Tibial nerve (tissue), 4 donors: ENCODE measurements around the gene ZNF512B. TPM values are rescaled to one million over a fixed set of nuclear protein-coding genes. Genes with fewer than 3 reads are reported as not detected.

Source experiments
- DNase-seq, 2 donors: peaks; one replicate each; pipeline ENCODE4 v3.0.0-alpha.2; 2019; ENCODE audit warnings: low spot score in 2 of 2
- H3K27ac ChIP-seq, 4 donors: fragments of 200-600 bp; sonication (generic) in 3 of 4; one replicate each; pipeline ENCODE4 v1.5.1; 2017 to 2019; ENCODE audit warnings: mild to moderate bottlenecking in 1 of 4
- H3K27me3 ChIP-seq, 2 donors: fragments of 200-600 bp; sonication (generic) in 1 of 2; one replicate each; pipeline versions ENCODE4 v1.5.1 to v1.6.0; 2017 to 2019
- H3K36me3 ChIP-seq, 3 donors: fragments of 200-600 bp; sonication (generic); one replicate each; pipeline ENCODE4 v1.5.1; 2018 to 2019
- H3K4me1 ChIP-seq, 4 donors: fragments of 200-600 bp; sonication (generic) in 3 of 4; one replicate each; pipeline ENCODE4 v1.5.1; 2017 to 2019
- H3K4me3 ChIP-seq, 4 donors: fragments of 200-600 bp; sonication (generic) in 3 of 4; one replicate each; pipeline ENCODE4 v1.5.1; 2017 to 2019; ENCODE audit warnings: mild to moderate bottlenecking in 1 of 4, moderate library complexity in 1 of 4
- H3K9me3 ChIP-seq, 4 donors: fragments of 200-600 bp; sonication (generic) in 3 of 4; one replicate each; pipeline ENCODE4 v1.5.1; 2017 to 2019
- EP300 ChIP-seq, 2 donors: sonication (generic); formaldehyde crosslinking; IDR thresholded peaks; one replicate each; pipeline ENCODE4 v1.6.1; 2017; ENCODE audit warnings: antibody characterized with exemption in 2 of 2, mild to moderate bottlenecking in 1 of 2
- POLR2A ChIP-seq, 2 donors: fragments of 450-650 bp; IDR thresholded peaks; one replicate each; pipeline ENCODE4 v1.6.1; 2017; ENCODE audit warnings: antibody characterized with exemption in 2 of 2, mild to moderate bottlenecking in 2 of 2, moderate library complexity in 2 of 2
- WGBS, 2 donors: methylation state at CpG; one replicate each; pipeline ENCODE4 v1.1.5; 2018; 5-methylcytosine and 5-hydroxymethylcytosine counted together
- total RNA-seq, 4 donors: library from RNA; depleted of rRNA; stranded (reverse); fragments of >200 nt; gene quantifications; one replicate each; pipeline ENCODE4 v1.1.0, GENCODE V29; 2016
- TF ChIP-seq, protein P1 (sequence below), 5 experiments: fragments of 200-600 bp in 3 of 5; fragments of 450-650 bp in 2 of 5; sonication (generic) in 3 of 5; IDR thresholded peaks; one replicate each; pipeline ENCODE4 v1.5.1; 2016 to 2019; ENCODE audit warnings: antibody characterized with exemption in 5 of 5, mild to moderate bottlenecking in 3 of 5, moderate library complexity in 2 of 5

ZNF512B gene
- total RNA-seq, 4 donors from 2014 or later, result 8.3 to 18.3 (median 11.7) TPM

- H3K36me3 ChIP-seq, result peaks cover 0 to 98% (median 18%) of the 10 kb centered on the region in 3 donors
Observed at GRCh38 chr20:63935447-63935846, 34.3 kb downstream of the ZNF512B start.

DNA sequence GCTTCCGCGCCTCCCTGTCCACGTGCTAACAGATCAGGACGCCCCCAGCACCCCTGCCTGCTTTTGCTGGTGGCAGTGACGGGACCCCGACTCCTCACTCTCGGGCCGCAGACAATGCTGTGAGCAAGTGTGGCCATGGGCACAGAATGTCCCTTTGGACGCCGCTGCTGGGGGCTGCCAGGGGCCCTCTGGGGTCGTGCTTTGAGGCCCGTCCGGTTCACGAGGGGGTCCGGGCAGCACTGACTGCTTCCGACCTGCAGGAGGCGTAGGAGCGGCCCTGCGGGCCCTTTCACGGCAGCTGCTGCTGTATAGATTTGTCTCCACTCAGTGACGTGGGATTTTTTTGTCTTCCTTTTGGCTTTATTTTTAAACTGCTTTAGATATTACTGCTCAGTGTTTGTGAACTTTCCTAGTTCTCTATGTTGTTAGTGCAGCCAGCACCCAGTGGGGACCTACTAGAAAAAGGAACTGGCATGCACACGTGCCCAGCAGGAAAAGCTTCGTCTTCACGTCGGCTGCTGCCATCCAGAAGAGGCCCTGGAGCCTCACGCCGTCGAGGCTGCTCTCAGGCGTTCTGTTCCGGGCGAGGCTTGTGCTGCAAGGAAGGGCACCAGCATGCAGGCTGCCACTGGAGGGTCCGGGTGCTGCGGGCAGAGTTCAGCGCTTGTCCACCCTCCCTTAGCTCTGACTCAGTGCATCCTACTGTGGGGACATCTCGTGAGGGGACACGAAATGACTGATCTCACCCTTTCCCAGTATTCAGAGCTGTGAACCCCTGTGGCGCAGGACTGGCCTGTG, 35.3 kb downstream of the ZNF512B start:
- Histone ChIP-seq H3K27ac (no peak overlapping the region), H3K4me1 (no peaks in the 10 kb centered on the region), H3K36me3 (peaks cover 0 to 98% (median 18%) of the 10 kb centered on the region in 3 donors), H3K27me3 (no peaks in the 10 kb centered on the region), H3K4me3 (no peak overlapping the region), H3K9me3 (no peaks in the 10 kb centered on the region)
- TF ChIP-seq POLR2A (IDR thresholded peaks at IDR 0.05) (no peak), EP300 (IDR thresholded peaks at IDR 0.05) (no peak)
- TF ChIP-seq, protein P1, sequence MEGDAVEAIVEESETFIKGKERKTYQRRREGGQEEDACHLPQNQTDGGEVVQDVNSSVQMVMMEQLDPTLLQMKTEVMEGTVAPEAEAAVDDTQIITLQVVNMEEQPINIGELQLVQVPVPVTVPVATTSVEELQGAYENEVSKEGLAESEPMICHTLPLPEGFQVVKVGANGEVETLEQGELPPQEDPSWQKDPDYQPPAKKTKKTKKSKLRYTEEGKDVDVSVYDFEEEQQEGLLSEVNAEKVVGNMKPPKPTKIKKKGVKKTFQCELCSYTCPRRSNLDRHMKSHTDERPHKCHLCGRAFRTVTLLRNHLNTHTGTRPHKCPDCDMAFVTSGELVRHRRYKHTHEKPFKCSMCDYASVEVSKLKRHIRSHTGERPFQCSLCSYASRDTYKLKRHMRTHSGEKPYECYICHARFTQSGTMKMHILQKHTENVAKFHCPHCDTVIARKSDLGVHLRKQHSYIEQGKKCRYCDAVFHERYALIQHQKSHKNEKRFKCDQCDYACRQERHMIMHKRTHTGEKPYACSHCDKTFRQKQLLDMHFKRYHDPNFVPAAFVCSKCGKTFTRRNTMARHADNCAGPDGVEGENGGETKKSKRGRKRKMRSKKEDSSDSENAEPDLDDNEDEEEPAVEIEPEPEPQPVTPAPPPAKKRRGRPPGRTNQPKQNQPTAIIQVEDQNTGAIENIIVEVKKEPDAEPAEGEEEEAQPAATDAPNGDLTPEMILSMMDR (IDR thresholded peaks at IDR 0.05), result no peak
- 73 to 84% methylated on average over 37 of the region's 37 CpGs for WGBS, 2 donors
- no peak for DNase-seq

More at GRCh38 chr20:63935447-63935846, 34.3 kb downstream of the ZNF512B start:
- TF ChIP-seq POLR2A (IDR thresholded peaks at IDR 0.05) (no peak), EP300 (IDR thresholded peaks at IDR 0.05) (no peak)
- TF ChIP-seq, protein P1 (IDR thresholded peaks at IDR 0.05), result no peak
- no peaks in the 10 kb centered on the region for H3K27me3 ChIP-seq
- no peaks in the 10 kb centered on the region for H3K4me1 ChIP-seq
- no peak for DNase-seq
- WGBS, 2 donors, result 93 to 94% methylated on average over 8 of the region's 9 CpGs
- no peaks in the 10 kb centered on the region for H3K9me3 ChIP-seq
- H3K27ac ChIP-seq, result no peak overlapping the region
- H3K4me3 ChIP-seq, result no peak overlapping the region

DNA sequence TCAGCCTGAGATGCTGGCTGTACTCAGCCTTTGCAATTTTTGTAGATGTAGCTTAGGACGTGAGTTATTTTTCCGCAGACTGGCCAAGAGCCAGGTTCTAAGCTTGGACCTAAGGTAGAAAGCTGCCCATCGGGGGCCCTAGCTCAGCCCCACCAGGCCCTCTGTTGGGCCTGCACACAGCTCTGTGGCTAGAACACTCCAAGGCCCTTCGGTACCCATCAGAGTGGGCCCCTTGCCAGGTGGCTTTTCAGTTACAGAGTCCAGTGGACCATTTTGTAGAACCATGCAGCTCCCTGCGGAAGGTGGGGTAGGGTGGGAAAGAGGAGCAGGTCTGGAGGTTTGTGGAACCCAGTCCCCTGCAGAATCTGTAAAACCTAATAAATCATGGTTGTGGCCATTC, 36.1 kb downstream of the ZNF512B start:
- Histone ChIP-seq H3K27me3 (no peaks in the 10 kb centered on the region), H3K4me3 (no peak overlapping the region), H3K9me3 (no peaks in the 10 kb centered on the region), H3K4me1 (no peaks in the 10 kb centered on the region), H3K27ac (no peak overlapping the region), H3K36me3 (peaks cover 0 to 98% (median 26%) of the 10 kb centered on the region in 3 donors)
- WGBS, 2 donors, result 77 to 79% methylated on average over 5 of the region's 5 CpGs
- no peak for DNase-seq
- no peak for TF ChIP-seq EP300 (IDR thresholded peaks at IDR 0.05)
- TF ChIP-seq, protein P1 (IDR thresholded peaks at IDR 0.05), result no peak
- TF ChIP-seq POLR2A (IDR thresholded peaks at IDR 0.05), result no peak

DNA sequence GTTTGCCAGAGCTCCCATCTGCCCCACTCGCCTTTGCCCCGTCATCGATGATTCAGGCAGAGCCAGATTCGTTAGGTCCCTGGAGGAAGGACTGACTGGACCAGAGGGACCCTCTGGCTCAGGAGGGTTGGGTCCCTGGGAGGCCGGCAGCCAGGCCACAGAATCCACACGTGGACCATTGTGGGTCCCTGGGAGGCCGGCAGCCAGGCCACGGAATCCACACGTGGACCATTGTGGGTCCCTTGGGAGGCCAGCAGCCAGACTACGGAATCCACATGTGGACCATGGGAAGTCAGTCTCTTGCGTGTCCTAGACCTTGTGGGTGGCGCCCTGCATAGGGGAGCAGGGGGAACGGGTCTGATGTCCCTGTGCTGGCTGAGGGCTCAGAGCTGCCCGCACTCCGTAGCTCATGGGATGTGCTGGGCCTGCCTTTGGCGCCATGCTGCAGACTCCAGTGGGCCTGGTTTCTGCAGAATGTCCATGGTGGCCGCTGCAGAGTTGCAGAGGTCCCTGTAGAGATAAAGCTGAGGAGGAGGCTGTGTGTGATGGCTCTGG, 37.0 kb downstream of the ZNF512B start:
- Histone ChIP-seq H3K4me3 (no peak overlapping the region), H3K27me3 (no peaks in the 10 kb centered on the region), H3K27ac (no peak overlapping the region), H3K9me3 (no peaks in the 10 kb centered on the region), H3K4me1 (no peaks in the 10 kb centered on the region), H3K36me3 (peaks cover 0 to 97% (median 33%) of the 10 kb centered on the region in 3 donors)
- TF ChIP-seq EP300 (IDR thresholded peaks at IDR 0.05), result no peak
- no peak for TF ChIP-seq POLR2A (IDR thresholded peaks at IDR 0.05)
- TF ChIP-seq, protein P1 (IDR thresholded peaks at IDR 0.05), result no peak
- 88 to 89% methylated on average over 12 to 17 of the region's 17 CpGs for WGBS, 2 donors
- DNase-seq, result no peak

GRCh38 chr20:63931735-63932134, 38.0 kb downstream of the ZNF512B start:
- Histone ChIP-seq H3K4me1 (no peaks in the 10 kb centered on the region), H3K27me3 (no peaks in the 10 kb centered on the region)

More at GRCh38 chr20:63931735-63932134, 38.0 kb downstream of the ZNF512B start:
- H3K9me3 ChIP-seq, result no peaks in the 10 kb centered on the region
- peaks cover 0 to 88% (median 33%) of the 10 kb centered on the region in 3 donors for H3K36me3 ChIP-seq
- H3K27ac ChIP-seq, result no peak overlapping the region
- no peak for TF ChIP-seq POLR2A (IDR thresholded peaks at IDR 0.05)
- TF ChIP-seq, protein P1 (IDR thresholded peaks at IDR 0.05), result no peak
- TF ChIP-seq EP300 (IDR thresholded peaks at IDR 0.05), result no peak
- no peak for DNase-seq
- no peak overlapping the region for H3K4me3 ChIP-seq
- 95% methylated on average over 19 of the region's 19 CpGs for WGBS, 2 donors
